Esophagus muscularis mucosa (tissue), 4 donors: ENCODE results near the gene MPL.

Experiments used
- EP300 ChIP-seq: sonication (generic); formaldehyde crosslinking; IDR thresholded peaks from one replicate; pipeline ENCODE4 v1.6.1; 2017; ENCODE audit warnings: antibody characterized with exemption
- POLR2A ChIP-seq: fragments of 450-650 bp; IDR thresholded peaks from one replicate; pipeline ENCODE4 v1.6.1; 2017; ENCODE audit warnings: antibody characterized with exemption, moderate library complexity, mild to moderate bottlenecking, low read depth
- TF ChIP-seq, protein P1 (sequence below), 3 experiments: fragments of 200-600 bp in 2 of 3; fragments of 450-650 bp in 1 of 3; sonication (generic) in 2 of 3; IDR thresholded peaks; one replicate each; pipeline ENCODE4 v1.5.1; 2017 to 2019; ENCODE audit warnings: antibody characterized with exemption in 3 of 3, mild to moderate bottlenecking in 2 of 3, moderate library complexity in 1 of 3

- TF ChIP-seq EP300 (no peak), POLR2A (no peak)
- TF ChIP-seq, protein P1, sequence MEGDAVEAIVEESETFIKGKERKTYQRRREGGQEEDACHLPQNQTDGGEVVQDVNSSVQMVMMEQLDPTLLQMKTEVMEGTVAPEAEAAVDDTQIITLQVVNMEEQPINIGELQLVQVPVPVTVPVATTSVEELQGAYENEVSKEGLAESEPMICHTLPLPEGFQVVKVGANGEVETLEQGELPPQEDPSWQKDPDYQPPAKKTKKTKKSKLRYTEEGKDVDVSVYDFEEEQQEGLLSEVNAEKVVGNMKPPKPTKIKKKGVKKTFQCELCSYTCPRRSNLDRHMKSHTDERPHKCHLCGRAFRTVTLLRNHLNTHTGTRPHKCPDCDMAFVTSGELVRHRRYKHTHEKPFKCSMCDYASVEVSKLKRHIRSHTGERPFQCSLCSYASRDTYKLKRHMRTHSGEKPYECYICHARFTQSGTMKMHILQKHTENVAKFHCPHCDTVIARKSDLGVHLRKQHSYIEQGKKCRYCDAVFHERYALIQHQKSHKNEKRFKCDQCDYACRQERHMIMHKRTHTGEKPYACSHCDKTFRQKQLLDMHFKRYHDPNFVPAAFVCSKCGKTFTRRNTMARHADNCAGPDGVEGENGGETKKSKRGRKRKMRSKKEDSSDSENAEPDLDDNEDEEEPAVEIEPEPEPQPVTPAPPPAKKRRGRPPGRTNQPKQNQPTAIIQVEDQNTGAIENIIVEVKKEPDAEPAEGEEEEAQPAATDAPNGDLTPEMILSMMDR (IDR thresholded peaks at IDR 0.05): no peak
Measured at GRCh38 chr1:43302201-43302600, 35.4 kb upstream of the MPL start.
